K562 (cell line): ENCODE results near the gene HRG. TPM values are rescaled to one million over a fixed set of nuclear protein-coding genes. Genes with fewer than 3 reads are reported as not detected.

Experiments used
- EP300 ChIP-seq: IDR thresholded peaks from 2 replicates; pipeline ENCODE4 v1.6.1; 2012; ENCODE audit warnings: low read length, improper control_type of control experiment
- ETV5 ChIP-seq: sonication (generic); formaldehyde crosslinking; IDR thresholded peaks from 2 replicates; pipeline ENCODE4 v1.4.0; 2020; ENCODE audit warnings: low read depth, mild to moderate bottlenecking, missing genetic modification reagents
- HMG20B ChIP-seq: fragments of 250-450 bp; sonication (Bioruptor Pico); IDR thresholded peaks from 2 replicates; pipeline ENCODE4 v1.5.0; 2021; ENCODE audit warnings: mild to moderate bottlenecking
- RBBP5 ChIP-seq: fragments of 200-600 bp; sonication (generic); IDR thresholded peaks from 2 replicates; pipeline ENCODE4 v1.6.1; 2012; ENCODE audit warnings: borderline replicate concordance, mild to moderate bottlenecking, low read length, control low read depth, inconsistent platforms; ENCODE audit not compliant: insufficient read depth, poor library complexity, severe bottlenecking
- SMARCA4 ChIP-seq: fragments of 450-650 bp; IDR thresholded peaks from 2 replicates; pipeline ENCODE4 v1.6.1; 2016
- TRIM24 ChIP-seq, 2 experiments: fragments of 450-650 bp; IDR thresholded peaks; 2 replicates each; pipeline ENCODE4 v1.6.1; 2016
- WHSC1 ChIP-seq: IDR thresholded peaks from one replicate; pipeline ENCODE4 v1.6.1; 2012; ENCODE audit warnings: low read length, control low read depth, inconsistent platforms
- ZNF347 ChIP-seq: fragments of 450-650 bp; formaldehyde crosslinking; IDR thresholded peaks from 2 replicates; pipeline ENCODE4 v1.4.0; 2020; ENCODE audit warnings: low read depth, mild to moderate bottlenecking, moderate library complexity
- ZNF384 ChIP-seq: IDR thresholded peaks from 2 replicates; pipeline ENCODE4 v1.6.1; 2012; ENCODE audit warnings: low read depth, low read length, improper control_type of control experiment
- ZNF583 ChIP-seq: fragments of 250-450 bp; sonication (Bioruptor Pico); IDR thresholded peaks from 2 replicates; pipeline ENCODE4 v1.4.0; 2020
- ZNF780A ChIP-seq: fragments of 250-450 bp; sonication (Bioruptor Pico); IDR thresholded peaks from 2 replicates; pipeline ENCODE4 v1.5.0; 2021; ENCODE audit warnings: mild to moderate bottlenecking
- ZNF830 ChIP-seq: fragments of 250-450 bp; sonication (Bioruptor Pico); IDR thresholded peaks from 2 replicates; pipeline ENCODE4 v1.5.0; 2021; ENCODE audit warnings: mild to moderate bottlenecking
- polyA plus RNA-seq, 8 experiments: library from polyadenylated mRNA; depleted of rRNA in 4 of 8; stranded (reverse) in 5 of 8; unstranded in 3 of 8; fragments of >200 nt; fragmentation: Nextera tagmentation in 2 of 8; fragmentation: Illumina TruSeq in 1 of 8; extraction: Ambion mirVana in 2 of 8; extraction: Trizol in 1 of 8; gene quantifications; 2 replicates each; pipeline versions ENCODE4 v1.2.1 to v1.2.3, GENCODE V29; 2011 to 2014; ENCODE audit warnings: inconsistent platforms in 1 of 8, missing spikeins in 1 of 8
- total RNA-seq, 7 experiments: library from RNA; depleted of rRNA in 6 of 7; stranded (reverse); fragments of >200 nt in 6 of 7; fragmentation: Illumina TruSeq in 2 of 7; extraction: Trizol in 2 of 7; gene quantifications; 2 replicates each; pipeline versions ENCODE4 v1.2.1 to v1.2.3, GENCODE V29; 2011 to 2021; ENCODE audit warnings: low replicate concordance in 1 of 7
- TF ChIP-seq, protein P1 (sequence below): sonication (generic); formaldehyde crosslinking; IDR thresholded peaks from 2 replicates; pipeline ENCODE4 v1.8.1; 2023; ENCODE audit warnings: mild to moderate bottlenecking, missing genetic modification reagents
- TF ChIP-seq, protein P2 (sequence below): fragments of 450-650 bp; conservative IDR thresholded peaks from 2 replicates; pipeline ENCODE4 v1.6.1; 2016; ENCODE audit warnings: missing genetic modification characterization, low read depth, mild to moderate bottlenecking, missing compliant biosample characterization, moderate library complexity
- TF ChIP-seq, protein P3 (sequence below): fragments of 250-450 bp; sonication (Bioruptor Pico); IDR thresholded peaks from 2 replicates; pipeline ENCODE4 v1.5.0; 2021
- TF ChIP-seq, protein P4 (sequence below), 2 experiments: fragments of 450-650 bp; IDR thresholded peaks; 2 replicates each; pipeline ENCODE4 v1.6.1; 2016; ENCODE audit warnings: mild to moderate bottlenecking in 2 of 2, borderline replicate concordance in 1 of 2, low read depth in 1 of 2, moderate library complexity in 1 of 2

Gene HRG
- total and polyA plus RNA-seq, 9 of the 15 experiments (the other 6 are each of a cell fraction or from before 2014, with no cell fraction given), result not detected

DNA sequence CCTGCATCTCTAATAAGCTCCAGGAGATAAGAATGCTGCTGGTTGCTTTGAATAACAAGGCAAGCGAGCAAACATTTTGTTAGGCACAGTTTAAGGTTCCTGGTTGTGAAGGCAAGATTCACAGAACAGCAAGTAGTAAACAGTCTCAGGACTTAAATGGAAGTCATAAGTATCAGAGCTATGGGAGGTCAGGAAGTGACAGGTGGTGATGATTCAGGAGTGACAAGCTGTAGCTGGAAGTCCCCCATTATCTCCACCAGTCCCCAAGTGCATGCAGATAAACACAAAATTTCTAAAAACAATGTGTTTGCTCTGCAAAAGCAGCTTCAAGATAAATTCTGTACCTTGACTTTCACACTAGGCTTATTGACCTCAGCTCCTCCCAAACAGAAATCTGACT is 22.3 kb upstream of the HRG start (continued):
- TF ChIP-seq TRIM24 (IDR thresholded peaks at IDR 0.05) (0 out of 4 replicates have a peak, but pooled peaks of 1 of the 2 experiments have one; percentile 33), RBBP5 (peak; percentile 37), WHSC1 (no peak), ZNF347 (CRISPR knock-in tag) (no peak), ZNF583 (CRISPR knock-in tag) (no peak), ZNF830 (CRISPR knock-in tag) (no peak), ZNF384 (no peak), SMARCA4 (peak; percentile 27; the same call in 1 of the 2 replicates), HMG20B (CRISPR knock-in tag) (no peak), ZNF780A (CRISPR knock-in tag) (no peak), ETV5 (CRISPR knock-in tag) (no peak), EP300 (peak; percentile 29; the same call in 1 of the 2 replicates)
- TF ChIP-seq, protein P1, sequence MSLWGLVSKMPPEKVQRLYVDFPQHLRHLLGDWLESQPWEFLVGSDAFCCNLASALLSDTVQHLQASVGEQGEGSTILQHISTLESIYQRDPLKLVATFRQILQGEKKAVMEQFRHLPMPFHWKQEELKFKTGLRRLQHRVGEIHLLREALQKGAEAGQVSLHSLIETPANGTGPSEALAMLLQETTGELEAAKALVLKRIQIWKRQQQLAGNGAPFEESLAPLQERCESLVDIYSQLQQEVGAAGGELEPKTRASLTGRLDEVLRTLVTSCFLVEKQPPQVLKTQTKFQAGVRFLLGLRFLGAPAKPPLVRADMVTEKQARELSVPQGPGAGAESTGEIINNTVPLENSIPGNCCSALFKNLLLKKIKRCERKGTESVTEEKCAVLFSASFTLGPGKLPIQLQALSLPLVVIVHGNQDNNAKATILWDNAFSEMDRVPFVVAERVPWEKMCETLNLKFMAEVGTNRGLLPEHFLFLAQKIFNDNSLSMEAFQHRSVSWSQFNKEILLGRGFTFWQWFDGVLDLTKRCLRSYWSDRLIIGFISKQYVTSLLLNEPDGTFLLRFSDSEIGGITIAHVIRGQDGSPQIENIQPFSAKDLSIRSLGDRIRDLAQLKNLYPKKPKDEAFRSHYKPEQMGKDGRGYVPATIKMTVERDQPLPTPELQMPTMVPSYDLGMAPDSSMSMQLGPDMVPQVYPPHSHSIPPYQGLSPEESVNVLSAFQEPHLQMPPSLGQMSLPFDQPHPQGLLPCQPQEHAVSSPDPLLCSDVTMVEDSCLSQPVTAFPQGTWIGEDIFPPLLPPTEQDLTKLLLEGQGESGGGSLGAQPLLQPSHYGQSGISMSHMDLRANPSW (CRISPR knock-in tag), result no peak
- TF ChIP-seq, protein P2, sequence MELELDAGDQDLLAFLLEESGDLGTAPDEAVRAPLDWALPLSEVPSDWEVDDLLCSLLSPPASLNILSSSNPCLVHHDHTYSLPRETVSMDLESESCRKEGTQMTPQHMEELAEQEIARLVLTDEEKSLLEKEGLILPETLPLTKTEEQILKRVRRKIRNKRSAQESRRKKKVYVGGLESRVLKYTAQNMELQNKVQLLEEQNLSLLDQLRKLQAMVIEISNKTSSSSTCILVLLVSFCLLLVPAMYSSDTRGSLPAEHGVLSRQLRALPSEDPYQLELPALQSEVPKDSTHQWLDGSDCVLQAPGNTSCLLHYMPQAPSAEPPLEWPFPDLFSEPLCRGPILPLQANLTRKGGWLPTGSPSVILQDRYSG (tag), result no peak
- TF ChIP-seq, protein P3, sequence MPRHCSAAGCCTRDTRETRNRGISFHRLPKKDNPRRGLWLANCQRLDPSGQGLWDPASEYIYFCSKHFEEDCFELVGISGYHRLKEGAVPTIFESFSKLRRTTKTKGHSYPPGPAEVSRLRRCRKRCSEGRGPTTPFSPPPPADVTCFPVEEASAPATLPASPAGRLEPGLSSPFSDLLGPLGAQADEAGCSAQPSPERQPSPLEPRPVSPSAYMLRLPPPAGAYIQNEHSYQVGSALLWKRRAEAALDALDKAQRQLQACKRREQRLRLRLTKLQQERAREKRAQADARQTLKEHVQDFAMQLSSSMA (CRISPR knock-in tag), result no peak
- TF ChIP-seq, protein P4, sequence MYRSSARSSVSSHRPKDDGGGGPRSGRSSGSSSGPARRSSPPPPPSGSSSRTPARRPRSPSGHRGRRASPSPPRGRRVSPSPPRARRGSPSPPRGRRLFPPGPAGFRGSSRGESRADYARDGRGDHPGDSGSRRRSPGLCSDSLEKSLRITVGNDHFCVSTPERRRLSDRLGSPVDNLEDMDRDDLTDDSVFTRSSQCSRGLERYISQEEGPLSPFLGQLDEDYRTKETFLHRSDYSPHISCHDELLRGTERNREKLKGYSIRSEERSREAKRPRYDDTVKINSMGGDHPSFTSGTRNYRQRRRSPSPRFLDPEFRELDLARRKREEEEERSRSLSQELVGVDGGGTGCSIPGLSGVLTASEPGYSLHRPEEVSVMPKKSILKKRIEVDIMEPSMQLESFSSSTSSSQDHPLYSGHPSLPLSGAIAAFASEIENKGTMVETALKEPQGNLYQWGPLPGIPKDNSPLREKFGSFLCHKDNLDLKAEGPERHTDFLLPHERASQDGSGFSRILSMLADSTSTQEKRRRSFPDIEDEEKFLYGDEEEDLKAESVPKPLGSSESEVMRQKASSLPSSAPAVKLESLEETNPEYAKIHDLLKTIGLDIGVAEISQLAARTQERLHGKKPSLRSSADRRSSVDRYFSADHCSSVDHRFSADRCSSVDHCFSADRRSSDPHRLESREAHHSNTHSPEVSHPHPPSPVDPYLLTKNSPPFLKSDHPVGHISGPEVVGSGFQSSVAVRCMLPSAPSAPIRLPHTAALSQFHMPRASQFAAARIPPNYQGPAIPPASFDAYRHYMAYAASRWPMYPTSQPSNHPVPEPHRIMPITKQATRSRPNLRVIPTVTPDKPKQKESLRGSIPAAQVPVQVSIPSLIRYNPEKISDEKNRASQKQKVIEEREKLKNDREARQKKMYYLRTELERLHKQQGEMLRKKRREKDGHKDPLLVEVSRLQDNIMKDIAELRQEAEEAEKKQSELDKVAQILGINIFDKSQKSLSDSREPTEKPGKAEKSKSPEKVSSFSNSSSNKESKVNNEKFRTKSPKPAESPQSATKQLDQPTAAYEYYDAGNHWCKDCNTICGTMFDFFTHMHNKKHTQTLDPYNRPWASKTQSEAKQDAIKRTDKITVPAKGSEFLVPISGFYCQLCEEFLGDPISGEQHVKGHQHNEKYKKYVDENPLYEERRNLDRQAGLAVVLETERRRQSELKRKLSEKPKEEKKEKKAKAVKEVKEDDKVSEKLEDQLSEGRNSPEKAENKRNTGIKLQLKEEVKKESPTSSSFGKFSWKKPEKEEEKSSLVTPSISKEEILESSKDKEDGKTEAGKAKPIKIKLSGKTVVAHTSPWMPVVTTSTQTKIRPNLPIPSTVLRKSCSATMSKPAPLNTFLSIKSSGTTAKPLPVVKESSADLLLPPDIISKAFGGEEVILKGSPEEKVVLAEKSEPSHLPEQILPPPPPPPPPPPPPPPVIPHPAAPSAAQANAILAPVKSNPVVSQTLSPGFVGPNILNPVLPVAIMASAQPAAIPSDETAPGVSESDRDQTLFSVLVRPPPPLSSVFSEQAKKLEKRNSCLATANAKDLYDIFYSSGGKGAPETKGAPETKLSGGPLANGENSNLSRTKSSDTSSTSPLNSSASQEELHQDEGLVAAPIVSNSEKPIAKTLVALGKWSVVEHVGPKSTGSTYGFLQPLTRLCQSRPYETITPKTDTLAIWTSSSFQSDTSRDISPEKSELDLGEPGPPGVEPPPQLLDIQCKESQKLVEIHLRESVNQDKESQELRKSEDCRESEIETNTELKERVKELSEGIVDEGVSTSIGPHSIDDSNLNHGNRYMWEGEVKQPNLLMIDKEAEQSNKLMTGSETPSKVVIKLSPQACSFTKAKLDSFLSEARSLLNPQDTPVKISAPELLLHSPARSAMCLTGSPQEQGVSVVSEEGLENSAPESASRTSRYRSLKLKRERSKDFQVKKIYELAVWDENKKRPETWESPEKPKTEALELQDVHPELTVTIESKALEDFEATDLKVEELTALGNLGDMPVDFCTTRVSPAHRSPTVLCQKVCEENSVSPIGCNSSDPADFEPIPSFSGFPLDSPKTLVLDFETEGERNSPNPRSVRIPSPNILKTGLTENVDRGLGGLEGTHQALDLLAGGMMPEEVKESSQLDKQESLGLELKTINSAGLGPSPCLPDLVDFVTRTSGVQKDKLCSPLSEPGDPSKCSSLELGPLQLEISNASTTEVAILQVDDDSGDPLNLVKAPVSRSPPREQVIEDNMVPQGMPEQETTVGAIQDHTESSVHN (IDR thresholded peaks at IDR 0.05; ENCODE audit: borderline replicate concordance in 1 of 2, low read depth in 1 of 2), result no peak
